Fibroblast of skin of right quadriceps (primary cell): ENCODE data around the gene INPP5F.
"Not testable (repeated sequence)": the region's sequence is repeated elsewhere in the genome, so short reads cannot be mapped to it uniquely, and the experiment has no call there.

Experiments
- DNase-seq: peaks from one replicate; pipeline ENCODE4 v3.0.0-alpha.2; 2013

The INPP5F gene

GRCh38 chr10:119821182-119821581, 95.3 kb downstream of the INPP5F start:
- DNase-seq = no peak

DNA sequence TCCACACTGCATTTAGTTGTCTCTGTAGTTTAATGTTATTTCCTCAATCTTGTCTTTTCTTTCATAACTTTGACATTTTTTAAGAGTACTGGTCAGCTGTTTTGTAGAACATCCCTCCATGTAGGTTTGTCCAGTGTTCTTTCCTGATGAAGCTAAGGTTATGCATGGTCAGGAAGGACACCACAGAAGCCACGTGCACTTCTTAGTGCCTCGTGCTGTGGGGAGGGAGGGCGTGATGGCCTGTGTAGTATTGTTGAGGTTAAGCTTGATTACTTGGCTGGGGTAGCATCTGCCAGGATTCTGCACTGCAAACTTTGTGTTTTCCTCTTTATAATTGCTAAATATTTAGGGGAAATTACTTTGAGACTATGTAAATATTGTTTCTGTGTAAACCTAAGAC, 98.4 kb downstream of the INPP5F start:
- DNase-seq = no peak

DNA sequence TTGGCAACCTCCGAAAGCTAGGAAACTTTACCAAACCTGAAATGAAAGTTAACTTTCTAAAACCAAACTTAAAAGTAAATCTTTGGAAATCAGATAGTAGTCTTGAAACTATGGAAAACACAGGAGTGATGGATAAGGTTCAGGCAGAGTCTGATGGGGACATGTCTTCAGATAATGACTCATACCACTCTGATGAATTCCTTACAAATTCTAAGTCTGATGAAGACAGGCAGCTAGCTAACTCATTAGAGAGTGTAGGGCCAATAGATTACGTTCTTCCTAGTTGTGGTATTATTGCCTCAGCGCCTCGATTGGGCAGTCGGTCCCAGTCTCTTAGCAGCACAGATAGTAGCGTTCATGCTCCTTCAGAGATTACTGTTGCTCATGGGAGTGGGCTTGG, 100.9 kb downstream of the INPP5F start:
- no peak for DNase-seq

DNA sequence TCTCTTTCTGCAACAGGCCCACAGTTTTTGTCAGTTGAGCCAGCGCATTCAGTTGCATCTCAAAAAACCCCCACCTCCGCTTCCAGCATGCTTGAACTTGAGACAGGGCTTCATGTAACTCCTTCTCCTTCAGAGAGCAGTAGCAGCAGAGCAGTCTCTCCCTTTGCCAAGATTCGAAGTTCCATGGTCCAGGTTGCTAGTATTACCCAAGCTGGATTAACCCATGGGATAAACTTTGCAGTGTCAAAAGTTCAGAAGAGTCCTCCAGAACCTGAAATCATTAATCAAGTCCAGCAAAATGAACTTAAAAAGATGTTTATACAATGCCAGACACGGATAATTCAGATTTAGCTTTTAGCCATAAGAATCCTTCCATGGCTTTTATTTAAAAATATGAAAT, 101.6 kb downstream of the INPP5F start:
- no peak for DNase-seq

GRCh38 chr10:119829429-119829828, 103.6 kb downstream of the INPP5F start:
- no peak for DNase-seq

GRCh38 chr10:119830851-119831250, 105.0 kb downstream of the INPP5F start:
- DNase-seq = no peak

DNA sequence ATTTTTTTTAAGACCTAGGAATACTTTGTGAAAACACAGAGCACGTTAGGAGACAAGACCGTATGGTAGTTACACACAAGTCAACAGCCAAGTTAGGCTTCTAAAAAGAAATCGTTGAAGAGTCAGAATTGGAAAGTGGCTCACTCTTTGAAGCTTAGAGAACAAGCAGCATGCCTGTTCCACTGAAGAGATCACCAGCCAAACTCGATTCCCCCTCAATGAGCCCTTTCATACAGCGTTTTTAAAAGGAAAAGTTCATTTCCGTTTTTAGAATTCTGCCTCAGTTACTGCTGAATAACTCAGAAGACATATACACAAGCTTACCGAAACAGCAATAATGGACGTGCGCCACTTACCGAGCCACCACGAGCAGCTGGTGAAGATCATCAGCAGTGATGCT, 105.8 kb downstream of the INPP5F start:
- no peak for DNase-seq

DNA sequence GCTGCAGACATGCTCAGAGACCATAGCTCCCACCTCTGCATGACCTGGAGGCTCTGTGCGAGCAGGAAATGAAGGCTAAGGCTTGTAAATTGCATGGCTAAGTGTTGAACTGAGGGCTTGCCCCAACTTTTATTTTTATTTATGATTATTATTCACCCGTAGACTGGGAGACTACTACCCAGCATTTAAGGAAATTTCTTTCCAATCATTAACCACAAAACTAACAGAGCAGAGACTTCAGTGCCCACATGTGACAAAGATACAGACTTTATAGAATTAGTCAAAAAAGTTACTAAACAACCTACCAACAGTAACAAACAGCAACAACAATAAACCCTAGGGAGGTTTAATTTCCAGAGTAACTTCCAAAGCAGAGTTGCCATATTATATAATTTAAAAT, 107.1 kb downstream of the INPP5F start:
- no peak for DNase-seq

GRCh38 chr10:119834188-119834587, 108.3 kb downstream of the INPP5F start:
- no peak for DNase-seq

- DNase-seq = no peak
These were observed 119.8 kb downstream of the INPP5F start for GRCh38 chr10:119845656-119846055.

GRCh38 chr10:119849031-119849789, 123.4 kb downstream of the INPP5F start:
- peak; percentile 86 for DNase-seq

DNA sequence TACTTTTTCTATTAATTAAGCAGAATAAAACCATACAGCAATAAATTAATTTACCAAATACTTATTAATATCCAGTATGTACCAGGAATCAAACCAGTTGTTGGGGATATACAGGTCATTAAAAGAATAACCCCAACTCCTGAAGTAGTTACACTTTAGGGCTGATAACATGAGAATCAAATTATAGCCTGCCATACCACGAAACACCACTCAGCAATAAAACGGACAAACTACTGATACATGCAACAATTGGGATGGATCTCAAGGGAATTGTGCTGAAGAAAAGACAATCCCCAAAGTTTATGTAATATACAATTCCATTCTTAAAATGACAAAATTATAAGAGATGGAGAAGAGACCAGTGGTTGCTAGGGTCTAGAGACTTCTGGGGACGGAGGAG, 124.1 kb downstream of the INPP5F start:
- peak; percentile 25 for DNase-seq

- DNase-seq = no peak
These were observed 126.4 kb downstream of the INPP5F start for GRCh38 chr10:119852277-119852676.

DNA sequence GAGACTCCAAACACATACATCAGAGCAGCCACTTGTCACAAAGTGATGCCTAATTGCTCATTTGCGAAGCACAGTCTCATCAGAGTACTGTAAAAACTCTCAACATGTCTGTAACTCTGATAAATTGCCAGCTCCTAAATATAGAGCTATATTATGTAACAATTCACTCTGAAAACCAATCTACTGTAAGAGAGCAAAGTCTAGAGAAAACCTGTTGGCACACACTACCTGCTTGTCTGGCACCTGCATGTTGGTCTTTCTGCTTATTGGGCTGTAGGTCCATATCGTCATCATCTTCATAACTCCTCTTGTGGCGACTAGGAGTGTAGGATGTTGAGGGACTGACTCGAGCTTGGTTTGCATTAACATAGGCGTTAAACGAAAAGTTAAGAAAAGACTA, 127.0 kb downstream of the INPP5F start:
- DNase-seq = no peak

GRCh38 chr10:119853574-119853973, 127.7 kb downstream of the INPP5F start:
- DNase-seq = no peak

DNA sequence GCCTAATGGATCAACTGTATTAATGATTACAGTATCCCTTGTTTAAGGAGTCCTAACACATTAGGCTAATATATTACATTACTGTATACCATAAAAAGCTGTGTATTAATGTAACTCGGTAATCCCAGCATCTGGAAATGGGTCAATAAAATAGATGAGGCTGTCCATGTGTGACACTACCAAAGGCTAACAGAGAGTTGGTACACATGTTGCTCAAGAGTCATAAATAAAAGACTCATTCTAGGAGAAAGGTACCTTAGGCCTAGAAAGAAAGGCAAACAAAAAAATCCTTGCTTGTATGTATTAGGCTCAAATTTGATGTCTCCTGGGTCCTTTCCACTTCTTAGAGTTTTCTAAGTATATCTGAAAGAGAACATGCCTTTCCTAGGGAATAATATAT, 132.2 kb downstream of the INPP5F start:
- DNase-seq = no peak

DNA sequence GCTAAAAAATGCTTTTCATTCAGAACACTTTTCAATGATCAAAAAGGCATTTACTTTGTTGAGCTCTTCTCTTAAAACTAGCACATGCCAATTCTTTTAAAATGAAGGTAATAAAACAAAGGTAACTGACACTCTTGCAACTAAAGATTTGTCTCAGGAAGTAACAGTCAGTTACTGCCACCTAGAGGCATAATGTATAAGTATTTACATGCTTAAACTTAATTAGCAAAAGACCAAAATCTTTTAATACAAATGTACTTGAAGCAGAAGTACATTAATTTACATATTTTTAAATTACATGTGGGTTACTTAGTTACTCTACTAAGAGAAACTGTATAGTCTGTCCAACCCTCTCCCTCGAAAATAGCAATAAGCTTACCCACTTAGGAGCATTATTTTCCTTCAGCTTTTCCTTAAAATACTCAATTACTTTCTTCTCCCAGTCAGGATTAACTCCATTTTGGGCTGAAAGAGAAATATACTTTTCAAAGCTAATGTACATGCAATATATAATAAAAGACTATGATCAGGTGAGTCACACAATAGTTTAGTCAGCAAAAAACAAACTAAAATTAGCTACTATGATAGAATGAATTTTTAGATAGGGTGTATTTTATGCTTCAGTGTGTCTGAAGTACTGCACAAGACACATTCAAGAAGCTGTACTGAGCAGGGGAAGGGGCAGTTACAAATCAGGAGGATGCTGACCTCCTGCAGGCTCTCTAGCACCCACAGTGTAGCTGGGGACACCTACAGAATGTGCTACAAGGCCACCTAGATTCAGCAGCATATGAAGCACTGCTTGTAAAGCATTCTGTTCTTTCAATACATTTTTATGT, 133.8 kb downstream of the INPP5F start:
- DNase-seq = peak; percentile 43

GRCh38 chr10:119860866-119861607, 135.2 kb downstream of the INPP5F start:
- no peak for DNase-seq

DNA sequence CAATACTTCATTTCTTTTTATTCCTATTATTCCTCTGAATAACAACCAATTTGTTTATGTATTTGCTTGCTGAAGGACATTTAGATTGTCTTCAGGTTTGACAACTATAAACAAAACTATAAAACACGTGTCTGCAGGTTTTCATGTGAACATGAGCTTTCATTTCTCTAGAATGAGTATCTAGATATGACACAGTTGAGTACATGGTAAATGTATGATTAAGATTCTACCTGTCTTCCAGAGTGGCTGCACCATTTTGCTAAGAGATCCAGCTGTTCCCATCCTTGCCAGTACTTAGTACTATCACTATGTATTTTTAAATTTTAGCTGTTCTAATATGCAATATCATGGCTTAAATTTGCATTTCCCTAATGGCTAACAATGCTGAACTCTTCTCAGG, 136.7 kb downstream of the INPP5F start:
- DNase-seq = no peak

DNA sequence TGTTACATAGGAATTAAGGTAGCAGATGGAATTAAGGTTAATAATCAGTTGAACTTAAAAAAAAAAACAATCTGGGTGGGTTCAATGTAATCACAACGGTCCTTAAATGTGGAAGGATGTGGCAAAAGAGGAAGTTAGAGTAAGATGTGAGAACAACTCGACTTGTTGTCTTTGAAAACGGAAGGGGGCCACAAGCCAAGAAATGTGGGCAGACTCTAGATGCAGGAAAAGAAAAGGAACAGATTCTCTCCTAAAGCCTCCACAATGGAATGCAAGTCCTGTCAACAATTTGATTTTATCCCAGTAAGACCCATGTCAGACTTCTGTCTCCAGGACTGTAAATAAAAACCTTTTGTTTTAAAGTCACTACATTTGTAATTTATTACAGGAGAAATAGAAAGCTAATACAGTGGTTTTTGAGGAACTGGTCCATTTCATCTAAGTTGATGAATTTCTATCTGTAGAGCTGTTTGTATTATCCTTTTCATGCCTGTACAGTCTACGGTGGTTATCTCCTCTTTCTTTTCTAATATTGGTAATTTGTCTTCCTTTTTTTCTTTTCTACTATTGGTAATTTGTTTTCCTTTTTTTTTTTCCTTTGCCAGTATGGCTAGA, 138.2 kb downstream of the INPP5F start:
- DNase-seq = no peak

GRCh38 chr10:119865699-119866240, 139.9 kb downstream of the INPP5F start:
- DNase-seq = no peak

GRCh38 chr10:119867317-119867716, 141.5 kb downstream of the INPP5F start:
- DNase-seq = no peak

- not testable (repeated sequence) for DNase-seq
These were observed 143.5 kb downstream of the INPP5F start for GRCh38 chr10:119869398-119869797.
